IMR-90 (cell line): Measurements from ENCODE around the gene RAB27A.

Source experiments
- MAZ ChIP-seq: IDR thresholded peaks from 2 replicates; pipeline ENCODE4 v1.6.1; 2012; ENCODE audit warnings: low read depth, mild to moderate bottlenecking, low read length, improper control_type of control experiment, moderate library complexity, borderline replicate concordance
- MXI1 ChIP-seq: IDR thresholded peaks from 2 replicates; pipeline ENCODE4 v1.6.1; 2012; ENCODE audit warnings: low read depth, mild to moderate bottlenecking, low read length, moderate library complexity, borderline replicate concordance
- POLR2A ChIP-seq: IDR thresholded peaks from 2 replicates; pipeline ENCODE4 v1.6.1; 2012; ENCODE audit warnings: mild to moderate bottlenecking, low read depth, low read length
- RFX5 ChIP-seq: IDR thresholded peaks from 2 replicates; pipeline ENCODE4 v1.8.0; 2012; ENCODE audit warnings: low read depth, mild to moderate bottlenecking, low read length, moderate library complexity
- TF ChIP-seq, protein P1 (sequence below): conservative IDR thresholded peaks from 2 replicates; pipeline ENCODE4 v1.5.1; 2012; ENCODE audit warnings: mild to moderate bottlenecking, low read depth, low read length, improper control_type of control experiment

DNA sequence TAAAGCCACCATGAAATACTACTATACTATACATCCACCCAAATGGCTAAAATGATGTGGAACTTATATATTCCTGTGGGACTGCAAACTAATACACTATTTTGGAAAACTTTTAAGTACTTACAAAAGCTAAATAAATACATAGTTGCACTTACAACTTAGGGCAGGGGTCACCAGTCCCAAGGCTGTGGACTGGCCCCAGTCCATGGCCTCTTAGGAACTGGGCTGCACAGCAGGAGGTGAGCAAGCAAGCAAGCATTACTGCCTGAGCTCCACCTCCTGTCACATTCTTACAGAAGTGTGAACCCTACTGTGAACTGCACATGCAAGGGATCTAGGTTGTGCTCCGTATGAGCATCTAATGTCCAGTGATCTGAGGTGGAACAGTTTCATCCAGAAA, 47.5 kb upstream of the RAB27A start:
- TF ChIP-seq, protein P1, sequence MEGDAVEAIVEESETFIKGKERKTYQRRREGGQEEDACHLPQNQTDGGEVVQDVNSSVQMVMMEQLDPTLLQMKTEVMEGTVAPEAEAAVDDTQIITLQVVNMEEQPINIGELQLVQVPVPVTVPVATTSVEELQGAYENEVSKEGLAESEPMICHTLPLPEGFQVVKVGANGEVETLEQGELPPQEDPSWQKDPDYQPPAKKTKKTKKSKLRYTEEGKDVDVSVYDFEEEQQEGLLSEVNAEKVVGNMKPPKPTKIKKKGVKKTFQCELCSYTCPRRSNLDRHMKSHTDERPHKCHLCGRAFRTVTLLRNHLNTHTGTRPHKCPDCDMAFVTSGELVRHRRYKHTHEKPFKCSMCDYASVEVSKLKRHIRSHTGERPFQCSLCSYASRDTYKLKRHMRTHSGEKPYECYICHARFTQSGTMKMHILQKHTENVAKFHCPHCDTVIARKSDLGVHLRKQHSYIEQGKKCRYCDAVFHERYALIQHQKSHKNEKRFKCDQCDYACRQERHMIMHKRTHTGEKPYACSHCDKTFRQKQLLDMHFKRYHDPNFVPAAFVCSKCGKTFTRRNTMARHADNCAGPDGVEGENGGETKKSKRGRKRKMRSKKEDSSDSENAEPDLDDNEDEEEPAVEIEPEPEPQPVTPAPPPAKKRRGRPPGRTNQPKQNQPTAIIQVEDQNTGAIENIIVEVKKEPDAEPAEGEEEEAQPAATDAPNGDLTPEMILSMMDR = no peak
- no peak for TF ChIP-seq POLR2A
- no peak for TF ChIP-seq RFX5
- TF ChIP-seq MXI1 = no peak
- TF ChIP-seq MAZ = no peak
